IMR-90 (cell line): ENCODE results near the gene DGLUCY. TPM values are rescaled to one million over a fixed set of nuclear protein-coding genes. Genes with fewer than 3 reads are reported as not detected.

Experiments
- ATAC-seq: fragments of 200-7000 bp; cut with Tn5 transposase; 2 replicates; pipeline ENCODE4 v1.9.1; 2020; ENCODE audit warnings: low read depth, mild to moderate bottlenecking, moderate library complexity
- BruUV-seq: library from RNA; stranded (reverse); fragments of 400-500 nt; replicated peaks from 2 replicates; lab custom pipeline; 2021; lab: Mats Ljungman, UMichigan
- CTCF ChIA-PET: fragments of 300-600 bp; formaldehyde crosslinking; extraction: SDS; loops from one replicate; lab custom pipeline; 2021; ENCODE audit warnings: antibody characterized with exemption; lab: Yijun Ruan, JAX
- POLR2A ChIA-PET: fragments of 300-600 bp; sonication (Branson Sonifier 250); formaldehyde crosslinking; loops from one replicate; lab custom pipeline; 2022; ENCODE audit warnings: antibody characterized with exemption; ENCODE audit not compliant: unreplicated experiment; lab: Charles Lee
- DNase-seq: peaks from one replicate; pipeline ENCODE4 v3.0.0; 2013
- H2AFZ ChIP-seq: replicated peaks from 2 replicates; pipeline ENCODE3; 2013; ENCODE audit warnings: low read length, mild to moderate bottlenecking; ENCODE audit not compliant: poor library complexity
- H2AK5ac ChIP-seq: 2 replicates; pipeline ENCODE4 v1.6.1; 2013; ENCODE audit warnings: low read depth, low read length, inconsistent platforms
- H2AK9ac ChIP-seq: replicated peaks from 2 replicates; pipeline ENCODE3; 2013; ENCODE audit warnings: mild to moderate bottlenecking, low read depth, low read length, moderate library complexity; ENCODE audit not compliant: poor library complexity
- H2BK120ac ChIP-seq: 2 replicates; pipeline ENCODE4 v1.6.1; 2013; ENCODE audit warnings: low read depth, low read length, inconsistent platforms
- H2BK15ac ChIP-seq: 3 replicates; pipeline ENCODE4 v1.6.1; 2013; ENCODE audit warnings: low read depth, low read length, inconsistent platforms
- H2BK20ac ChIP-seq: 2 replicates; pipeline ENCODE4 v1.6.1; 2013; ENCODE audit warnings: low read depth, mild to moderate bottlenecking, inconsistent platforms, low read length, moderate library complexity
- H2BK5ac ChIP-seq: 2 replicates; pipeline ENCODE4 v1.6.1; 2013; ENCODE audit warnings: mild to moderate bottlenecking, low read depth, low read length, inconsistent platforms; ENCODE audit not compliant: poor library complexity, severe bottlenecking
- H3K14ac ChIP-seq: replicated peaks from 2 replicates; pipeline ENCODE4 v1.6.1; 2013; ENCODE audit warnings: low read depth, low read length, inconsistent platforms
- H3K18ac ChIP-seq: 2 replicates; pipeline ENCODE4 v1.6.1; 2013; ENCODE audit warnings: low read depth, low read length, control low read depth
- H3K23ac ChIP-seq: 2 replicates; pipeline ENCODE4 v1.6.1; 2013; ENCODE audit warnings: low read depth, low read length, inconsistent platforms
- H3K27ac ChIP-seq: 2 replicates; pipeline ENCODE4 v1.5.1; 2013; ENCODE audit warnings: mild to moderate bottlenecking, control low read depth, low read length; ENCODE audit not compliant: insufficient read depth
- H3K27me3 ChIP-seq: 2 replicates; pipeline ENCODE4 v1.6.1; 2013; ENCODE audit warnings: low read length; ENCODE audit not compliant: control insufficient read depth, insufficient read depth
- H3K36me3 ChIP-seq: 2 replicates; pipeline ENCODE4 v1.6.1; 2013; ENCODE audit warnings: low read length, mixed read lengths; ENCODE audit not compliant: control insufficient read depth, insufficient read depth
- H3K4ac ChIP-seq: 2 replicates; pipeline ENCODE4 v1.6.1; 2013; ENCODE audit warnings: low read depth, low read length, inconsistent platforms
- H3K4me1 ChIP-seq: 2 replicates; pipeline ENCODE4 v1.6.1; 2013; ENCODE audit warnings: low read length, mixed read lengths; ENCODE audit not compliant: control insufficient read depth, insufficient read depth
- H3K4me2 ChIP-seq: 2 replicates; pipeline ENCODE4 v1.6.1; 2013; ENCODE audit warnings: low read depth, mild to moderate bottlenecking, control low read depth, low read length, moderate library complexity
- H3K4me3 ChIP-seq: 2 replicates; pipeline ENCODE4 v1.5.1; 2013; ENCODE audit warnings: low read depth, mild to moderate bottlenecking, control low read depth, low read length, moderate library complexity; ENCODE audit not compliant: insufficient read depth
- H3K56ac ChIP-seq: 2 replicates; pipeline ENCODE4 v1.6.1; 2013; ENCODE audit warnings: low read length, inconsistent platforms; ENCODE audit not compliant: insufficient read depth; ENCODE audit errors: extremely low read depth
- H3K79me1 ChIP-seq, 2 experiments: 2 replicates each; pipeline ENCODE4 v1.6.1; 2013; ENCODE audit warnings: low read length in 2 of 2, inconsistent platforms in 1 of 2, low read depth in 1 of 2
- H3K9ac ChIP-seq: 2 replicates; pipeline ENCODE4 v1.6.1; 2013; ENCODE audit warnings: low read depth, low read length, control low read depth
- H3K9me1 ChIP-seq: 2 replicates; pipeline ENCODE4 v1.6.1; 2013; ENCODE audit warnings: low read length, inconsistent platforms; ENCODE audit not compliant: insufficient read depth
- H3K9me3 ChIP-seq: 2 replicates; pipeline ENCODE4 v1.6.1; 2013; ENCODE audit warnings: low read length; ENCODE audit not compliant: control insufficient read depth, insufficient read depth
- H4K20me1 ChIP-seq: 2 replicates; pipeline ENCODE4 v1.6.1; 2013; ENCODE audit warnings: low read length, inconsistent platforms; ENCODE audit not compliant: insufficient read depth
- H4K5ac ChIP-seq: 2 replicates; pipeline ENCODE4 v1.6.1; 2013; ENCODE audit warnings: mild to moderate bottlenecking, low read depth, low read length, control low read depth
- H4K8ac ChIP-seq, 2 experiments: 2 replicates each; pipeline ENCODE4 v1.6.1; 2013; ENCODE audit warnings: low read depth in 2 of 2, low read length in 2 of 2, control low read depth in 1 of 2, inconsistent platforms in 1 of 2
- H4K91ac ChIP-seq: 2 replicates; pipeline ENCODE4 v1.6.1; 2013; ENCODE audit warnings: low read depth, low read length, inconsistent platforms; ENCODE audit not compliant: insufficient read depth
- BHLHE40 ChIP-seq: fragments of 150-350 bp; IDR thresholded peaks from 2 replicates; pipeline ENCODE4 v1.6.1; 2016; ENCODE audit warnings: mild to moderate bottlenecking, low read depth, low read length
- CEBPB ChIP-seq: IDR thresholded peaks from 2 replicates; pipeline ENCODE4 v1.6.1; 2012; ENCODE audit warnings: low read depth, low read length, improper control_type of control experiment
- CHD1 ChIP-seq: IDR thresholded peaks from 2 replicates; pipeline ENCODE4 v1.6.1; 2012; ENCODE audit warnings: low read depth, low read length, improper control_type of control experiment
- CTCF ChIP-seq: conservative IDR thresholded peaks from 2 replicates; pipeline ENCODE4 v1.5.1; 2012; ENCODE audit warnings: mild to moderate bottlenecking, low read depth, low read length, improper control_type of control experiment
- ELK1 ChIP-seq: fragments of 150-350 bp; IDR thresholded peaks from 2 replicates; pipeline ENCODE4 v1.6.1; 2016; ENCODE audit warnings: low read depth, mild to moderate bottlenecking, low read length, moderate library complexity, borderline replicate concordance
- FOS ChIP-seq: fragments of 150-350 bp; IDR thresholded peaks from 2 replicates; pipeline ENCODE4 v1.6.1; 2016; ENCODE audit warnings: low read depth, low read length
- MAFK ChIP-seq: IDR thresholded peaks from 2 replicates; pipeline ENCODE4 v1.6.1; 2012; ENCODE audit warnings: low read depth, low read length, improper control_type of control experiment
- MAZ ChIP-seq: IDR thresholded peaks from 2 replicates; pipeline ENCODE4 v1.6.1; 2012; ENCODE audit warnings: low read depth, mild to moderate bottlenecking, low read length, improper control_type of control experiment, moderate library complexity, borderline replicate concordance
- MXI1 ChIP-seq: IDR thresholded peaks from 2 replicates; pipeline ENCODE4 v1.6.1; 2012; ENCODE audit warnings: low read depth, mild to moderate bottlenecking, low read length, moderate library complexity, borderline replicate concordance
- POLR2A ChIP-seq: IDR thresholded peaks from 2 replicates; pipeline ENCODE4 v1.6.1; 2012; ENCODE audit warnings: mild to moderate bottlenecking, low read depth, low read length
- RAD21 ChIP-seq: IDR thresholded peaks from 2 replicates; pipeline ENCODE4 v1.6.1; 2012; ENCODE audit warnings: low read length, improper control_type of control experiment
- RCOR1 ChIP-seq: IDR thresholded peaks from 2 replicates; pipeline ENCODE4 v1.6.1; 2012; ENCODE audit warnings: mild to moderate bottlenecking, low read length, improper control_type of control experiment; ENCODE audit not compliant: insufficient replicate concordance
- RFX5 ChIP-seq: IDR thresholded peaks from 2 replicates; pipeline ENCODE4 v1.8.0; 2012; ENCODE audit warnings: low read depth, mild to moderate bottlenecking, low read length, moderate library complexity
- SMC3 ChIP-seq: fragments of 150-350 bp; IDR thresholded peaks from 2 replicates; pipeline ENCODE4 v1.6.1; 2016; ENCODE audit warnings: low read depth, mild to moderate bottlenecking, antibody characterized with exemption, low read length, moderate library complexity
- USF2 ChIP-seq: fragments of 150-350 bp; IDR thresholded peaks from 2 replicates; pipeline ENCODE4 v1.6.1; 2017; ENCODE audit warnings: mild to moderate bottlenecking, antibody characterized with exemption, low read length, low read depth
- WGBS, 2 experiments: methylation state at CpG; one replicate each; pipeline versions ENCODE4 v1.1.5 to v1.1.7; 2013; ENCODE audit warnings: missing lambda C conversion rate in 2 of 2; ENCODE audit not compliant: insufficient read length in 1 of 2; ENCODE audit errors: extremely low coverage in 2 of 2; 5-methylcytosine and 5-hydroxymethylcytosine counted together
- dilution Hi-C: fragments of 300-500 bp; cut with HindIII; formaldehyde crosslinking; loops from one replicate; pipeline ENCODE4 v1.14.3; 2018; ENCODE audit warnings: low sequenced_read_pairs; ENCODE audit not compliant: unreplicated experiment
- in situ Hi-C: fragments of 300-500 bp; cut with MboI; formaldehyde crosslinking; loops from 3 replicates; pipeline ENCODE4 v1.14.3; 2019; ENCODE audit warnings: low sequenced_read_pairs, inconsistent platforms, mixed read lengths
- intact Hi-C: fragments of 100-400 bp; cut with micrococcal nuclease; formaldehyde crosslinking; loops from 2 replicates; pipeline ENCODE4 v1.10.0; 2022
- polyA plus RNA-seq, 3 experiments: library from polyadenylated mRNA; depleted of rRNA; stranded (reverse); fragments of >200 nt; gene quantifications; 2 replicates each; pipeline ENCODE4 v1.2.3, GENCODE V29; 2012; ENCODE audit warnings: low replicate concordance in 1 of 3
- total RNA-seq: library from RNA; depleted of rRNA; stranded (reverse); fragments of >200 nt; gene quantifications from 2 replicates; pipeline ENCODE4 v1.2.3, GENCODE V29; 2012

DGLUCY gene
- total and polyA plus RNA-seq, 2 of the 4 experiments (the other 2 are of a cell fraction) = 8.5 to 13.3 TPM

GRCh38 chr14:91118511-91119068 is 4.7 kb downstream of the DGLUCY start:
- Histone ChIP-seq H2BK20ac (no peak overlapping the region), H3K14ac (no peak overlapping the region), H2AK5ac (no peak overlapping the region), H3K4me3 (no peak overlapping the region), H3K18ac (no peak overlapping the region), H4K91ac (no peak overlapping the region), H3K79me1 (peaks cover 0 to 12% of the 10 kb centered on the region in 2 experiments; a peak in 2 of 4 replicates), H2BK15ac (no peak overlapping the region), H2BK120ac (no peak overlapping the region), H3K56ac (no peak overlapping the region), H4K5ac (no peak overlapping the region), H3K4ac (no peak overlapping the region), H4K20me1 (no peaks in the 10 kb centered on the region), H3K9ac (no peak overlapping the region), H4K8ac (no peak overlapping the region), H3K4me1 (peaks cover 6% of the 10 kb centered on the region; the same call in 1 of the 2 replicates), H3K27me3 (no peaks in the 10 kb centered on the region), H2AFZ (no peak overlapping the region), H3K9me3 (no peaks in the 10 kb centered on the region), H3K23ac (no peak overlapping the region), H3K9me1 (peaks cover 8% of the 10 kb centered on the region), H2BK5ac (no peak overlapping the region), H2AK9ac (no peak overlapping the region), H3K36me3 (no peaks in the 10 kb centered on the region), H3K4me2 (no peak overlapping the region), H3K27ac (no peak overlapping the region)
- no peak for DNase-seq
- WGBS, 2 experiments = no CpG with 5 or more reads among the region's 2 CpGs
- CTCF ChIA-PET = interaction anchor here (1.0 kb wide), 1 partner anchor 11 kb away, joined by 3 read pairs; no protein-coding TSS in a partner anchor
- no peak for TF ChIP-seq RAD21
- TF ChIP-seq MAZ = no peak
- TF ChIP-seq MXI1 = no peak
- no peak for TF ChIP-seq RFX5
- no peak for TF ChIP-seq BHLHE40
- no peak for TF ChIP-seq CTCF
- TF ChIP-seq CHD1 = no peak
- TF ChIP-seq SMC3 = no peak
- no peak for TF ChIP-seq POLR2A
- TF ChIP-seq CEBPB = no peak
- no peak for TF ChIP-seq RCOR1
- no peak for TF ChIP-seq FOS
- TF ChIP-seq MAFK = no peak
- no peak for TF ChIP-seq ELK1
- TF ChIP-seq USF2 = no peak
- dilution Hi-C loops (no loop called here), in situ Hi-C loops (no loop called here), intact Hi-C loops (no loop called here)
- POLR2A ChIA-PET = no interaction called here
- no TSS peak for BruUV-seq
- ATAC-seq = no peak
